SK-N-SH (cell line): ENCODE measurements around the gene USP32. TPM values are rescaled to one million over a fixed set of nuclear protein-coding genes. Genes with fewer than 3 reads are reported as not detected.

Experiments
- CTCF ChIA-PET: fragments of 300-600, 350-600 bp; formaldehyde crosslinking; extraction: SDS; loops from one replicate; lab custom pipeline; 2021; lab: Yijun Ruan, JAX
- POLR2A ChIA-PET: fragments of 350-600 bp; sonication (Branson Sonifier 250); formaldehyde crosslinking; extraction: SDS; loops from one replicate; lab custom pipeline; 2020; ENCODE audit warnings: antibody characterized with exemption, inconsistent platforms; lab: Yijun Ruan, JAX
- DNase-seq: peaks from one replicate; pipeline ENCODE4 v3.0.0; 2012
- H2AFZ ChIP-seq: fragments of 200-600 bp; sonication (generic); 2 replicates; pipeline ENCODE4 v1.8.1; 2016; ENCODE audit warnings: antibody characterized with exemption, mild to moderate bottlenecking, low read depth
- H3F3A ChIP-seq: fragments of 200-600 bp; sonication (generic); replicated peaks from 2 replicates; pipeline ENCODE3; 2016; ENCODE audit warnings: antibody characterized with exemption, mild to moderate bottlenecking; ENCODE audit not compliant: insufficient read depth
- H3K27ac ChIP-seq, 2 experiments: fragments of 200-500 bp in 1 of 2; fragments of 200-600 bp in 1 of 2; sonication (Bioruptor generic) in 1 of 2; sonication (generic), shearing (Covaris generic) in 1 of 2; 2 replicates each; pipeline versions ENCODE4 v1.5.1 to v1.6.1; 2014 to 2016; ENCODE audit warnings: low read depth in 2 of 2, inconsistent platforms in 1 of 2, low read length in 1 of 2, mild to moderate bottlenecking in 1 of 2, mixed read lengths in 1 of 2
- H3K27me3 ChIP-seq: fragments of 200-600 bp; sonication (generic), shearing (Covaris generic); 2 replicates; pipeline ENCODE4 v1.6.1; 2016; ENCODE audit warnings: mixed run types; ENCODE audit not compliant: insufficient read depth
- H3K36me3 ChIP-seq, 2 experiments: fragments of 200-500 bp in 1 of 2; fragments of 200-600 bp in 1 of 2; sonication (Bioruptor generic) in 1 of 2; sonication (generic) in 1 of 2; replicated peaks in 1 of 2; 2 replicates each; pipeline versions ENCODE3 to v1.5.1; 2014 to 2016; ENCODE audit warnings: low read length in 1 of 2, mild to moderate bottlenecking in 1 of 2; ENCODE audit not compliant: insufficient read depth in 2 of 2, control insufficient read depth in 1 of 2
- H3K4me1 ChIP-seq, 2 experiments: fragments of 200-500 bp in 1 of 2; fragments of 200-600 bp in 1 of 2; sonication (Bioruptor generic) in 1 of 2; sonication (generic), shearing (Covaris generic) in 1 of 2; 2 replicates each; pipeline versions ENCODE4 v1.5.1 to v1.6.1; 2014 to 2016; ENCODE audit warnings: low read depth in 1 of 2, low read length in 1 of 2, mixed run types in 1 of 2; ENCODE audit not compliant: insufficient read depth in 2 of 2, control insufficient read depth in 1 of 2
- H3K4me2 ChIP-seq: fragments of 200-600 bp; sonication (generic), shearing (Covaris generic); 2 replicates; pipeline ENCODE4 v1.6.1; 2017; ENCODE audit warnings: mixed run types
- H3K4me3 ChIP-seq, 2 experiments: fragments of 200-500 bp in 1 of 2; fragments of 200-600 bp in 1 of 2; sonication (Bioruptor generic) in 1 of 2; sonication (generic), shearing (Covaris generic) in 1 of 2; 2 replicates each; pipeline versions ENCODE4 v1.5.1 to v1.8.1; 2014 to 2016; ENCODE audit warnings: low read depth in 2 of 2, inconsistent platforms in 1 of 2, low read length in 1 of 2, mild to moderate bottlenecking in 1 of 2, mixed read lengths in 1 of 2, moderate library complexity in 1 of 2
- H3K79me2 ChIP-seq: fragments of 200-600 bp; sonication (generic); 2 replicates; pipeline ENCODE4 v1.8.1; 2017; ENCODE audit warnings: mild to moderate bottlenecking; ENCODE audit not compliant: insufficient read depth
- H3K9ac ChIP-seq: fragments of 200-600 bp; sonication (generic); 2 replicates; pipeline ENCODE4 v1.6.1; 2017; ENCODE audit warnings: mixed run types
- H3K9me2 ChIP-seq: fragments of 200-600 bp; sonication (generic); 2 replicates; pipeline ENCODE4 v1.6.1; 2017; ENCODE audit warnings: mixed run types
- H3K9me3 ChIP-seq: fragments of 200-600 bp; sonication (generic); 2 replicates; pipeline ENCODE4 v1.6.1; 2017; ENCODE audit warnings: mixed run types, mild to moderate bottlenecking, moderate library complexity
- H4K20me1 ChIP-seq: fragments of 200-600 bp; sonication (generic); 2 replicates; pipeline ENCODE4 v1.6.1; 2017; ENCODE audit warnings: mild to moderate bottlenecking, mixed run types; ENCODE audit not compliant: insufficient read depth
- CHD2 ChIP-seq: fragments of 150-350 bp; IDR thresholded peaks from 2 replicates; pipeline ENCODE4 v1.6.1; 2018; ENCODE audit warnings: low read length; ENCODE audit not compliant: partially characterized antibody
- CTCF ChIP-seq: fragments of 200-600 bp; sonication (generic); IDR thresholded peaks from 2 replicates; pipeline ENCODE4 v1.6.1; 2017; ENCODE audit warnings: antibody characterized with exemption, mild to moderate bottlenecking, moderate library complexity
- ELF1 ChIP-seq: IDR thresholded peaks from 2 replicates; pipeline ENCODE4 v1.4.0; 2012
- EP300 ChIP-seq, 2 experiments: IDR thresholded peaks; 2 replicates each; pipeline versions ENCODE4 v1.4.0 to v1.6.1; 2012; ENCODE audit warnings: borderline replicate concordance in 1 of 2, low read depth in 1 of 2, low read length in 1 of 2
- EZH2phosphoT487 ChIP-seq: fragments of 200-600 bp; sonication (generic); IDR thresholded peaks from 2 replicates; pipeline ENCODE4 v1.6.1; 2017; ENCODE audit warnings: low read depth, mixed run types, mild to moderate bottlenecking, antibody characterized with exemption, moderate library complexity, borderline replicate concordance
- FOSL2 ChIP-seq: IDR thresholded peaks from 2 replicates; pipeline ENCODE4 v1.4.0; 2012; ENCODE audit warnings: low read depth, mild to moderate bottlenecking, moderate library complexity, borderline replicate concordance
- GATA2 ChIP-seq: sonication (generic); formaldehyde crosslinking; IDR thresholded peaks from 2 replicates; pipeline ENCODE4 v1.5.0; 2020; ENCODE audit warnings: mild to moderate bottlenecking, missing genetic modification reagents
- IRF3 ChIP-seq: fragments of 150-350 bp; IDR thresholded peaks from 2 replicates; pipeline ENCODE4 v1.6.1; 2016; ENCODE audit warnings: mild to moderate bottlenecking, low read depth, low read length
- MAX ChIP-seq: IDR thresholded peaks from 2 replicates; pipeline ENCODE4 v1.4.0; 2012; ENCODE audit warnings: low read depth
- MEF2A ChIP-seq: IDR thresholded peaks from 2 replicates; pipeline ENCODE4 v1.4.0; 2012; ENCODE audit warnings: low read depth, borderline replicate concordance
- MXI1 ChIP-seq: IDR thresholded peaks from 2 replicates; pipeline ENCODE4 v1.6.1; 2012; ENCODE audit warnings: mild to moderate bottlenecking, low read depth, low read length, improper control_type of control experiment
- NFIC ChIP-seq: IDR thresholded peaks from 2 replicates; pipeline ENCODE4 v1.4.0; 2012; ENCODE audit warnings: borderline replicate concordance
- PBX3 ChIP-seq: IDR thresholded peaks from 2 replicates; pipeline ENCODE4; 2012
- RAD21 ChIP-seq: IDR thresholded peaks from 2 replicates; pipeline ENCODE4 v1.6.1; 2012; ENCODE audit warnings: mild to moderate bottlenecking, low read length
- SIN3A ChIP-seq: IDR thresholded peaks from 2 replicates; pipeline ENCODE4 v1.6.1; 2012; ENCODE audit warnings: low read depth, mild to moderate bottlenecking, low read length, moderate library complexity, borderline replicate concordance
- TAF1 ChIP-seq: IDR thresholded peaks from 2 replicates; pipeline ENCODE4 v1.6.1; 2012; ENCODE audit warnings: low read depth, mild to moderate bottlenecking, low read length, moderate library complexity, borderline replicate concordance
- TCF12 ChIP-seq: IDR thresholded peaks from 2 replicates; pipeline ENCODE4 v1.4.0; 2012
- USF1 ChIP-seq: IDR thresholded peaks from 2 replicates; pipeline ENCODE4 v1.4.0; 2012; ENCODE audit warnings: low read depth, borderline replicate concordance
- YY1 ChIP-seq: IDR thresholded peaks from 2 replicates; pipeline ENCODE4 v1.4.0; 2012; ENCODE audit warnings: low read depth, mild to moderate bottlenecking
- ZBTB33 ChIP-seq: IDR thresholded peaks from 2 replicates; pipeline ENCODE4 v1.4.0; 2012; ENCODE audit warnings: low read depth, borderline replicate concordance
- WGBS: methylation state at CpG from one replicate; pipeline ENCODE4 v1.1.6; 2017; ENCODE audit warnings: low lambda C conversion rate; 5-methylcytosine and 5-hydroxymethylcytosine counted together
- polyA plus RNA-seq, 3 experiments: library from polyadenylated mRNA; depleted of rRNA; stranded (reverse); fragments of >200 nt; gene quantifications; 2 replicates each; pipeline ENCODE4 v1.2.3, GENCODE V29; 2012

USP32 gene
- polyA plus RNA-seq, 1 of the 3 experiments (the other 2 are of a cell fraction): 25.6 TPM

- no peak overlapping the region for H3K27ac ChIP-seq
- no peaks in the 10 kb centered on the region for H3K79me2 ChIP-seq
- H3K27me3 ChIP-seq: no peaks in the 10 kb centered on the region
- no peaks in the 10 kb centered on the region for H3K36me3 ChIP-seq
- H3K9ac ChIP-seq: no peak overlapping the region
- TF ChIP-seq SIN3A (no peak), EP300 (IDR thresholded peaks at IDR 0.05; ENCODE audit: borderline replicate concordance in 1 of 2, low read depth in 1 of 2, low read length in 1 of 2) (no peak), ELF1 (no peak), GATA2 (CRISPR knock-in tag) (no peak), YY1 (no peak), MEF2A (no peak), CHD2 (no peak), NFIC (no peak), RAD21 (no peak), USF1 (no peak), IRF3 (no peak), FOSL2 (no peak), TAF1 (no peak), MXI1 (no peak), CTCF (no peak), PBX3 (no peak), MAX (no peak), EZH2phosphoT487 (no peak), ZBTB33 (no peak), TCF12 (no peak)
- TF ChIP-seq, all 33 proteins: peak for 0
- no peaks in the 10 kb centered on the region for H3K9me2 ChIP-seq
- H3F3A ChIP-seq: no peaks in the 10 kb centered on the region
- no peak overlapping the region for H3K4me3 ChIP-seq
- POLR2A ChIA-PET: interaction anchor here (0.7 to 1.7 kb wide), 2 partner anchors 12 to 157 kb away, joined by 4 to 7 read pairs; partner anchors contain the start of gene USP32
- H2AFZ ChIP-seq: no peak overlapping the region
- no peaks in the 10 kb centered on the region for H3K4me1 ChIP-seq
- no peak for DNase-seq
- H3K9me3 ChIP-seq: no peaks in the 10 kb centered on the region
- WGBS: 75% methylated on average over 3 of the region's 3 CpGs
- no peak overlapping the region for H3K4me2 ChIP-seq
- CTCF ChIA-PET: interaction anchor here (1.1 to 15.2 kb wide), 3 partner anchors 11 to 235 kb away, joined by 3 to 128 read pairs (median 4); partner anchors contain the start of genes CHCT1 and USP32
- H4K20me1 ChIP-seq: no peaks in the 10 kb centered on the region
Measured at GRCh38 chr17:60403523-60403810, 11.5 kb upstream of the USP32 start.
